ENCODE data around the gene PDK2.
A peak's percentile ranks its signal among the peaks of the same experiment; 100 is the strongest.

DNA sequence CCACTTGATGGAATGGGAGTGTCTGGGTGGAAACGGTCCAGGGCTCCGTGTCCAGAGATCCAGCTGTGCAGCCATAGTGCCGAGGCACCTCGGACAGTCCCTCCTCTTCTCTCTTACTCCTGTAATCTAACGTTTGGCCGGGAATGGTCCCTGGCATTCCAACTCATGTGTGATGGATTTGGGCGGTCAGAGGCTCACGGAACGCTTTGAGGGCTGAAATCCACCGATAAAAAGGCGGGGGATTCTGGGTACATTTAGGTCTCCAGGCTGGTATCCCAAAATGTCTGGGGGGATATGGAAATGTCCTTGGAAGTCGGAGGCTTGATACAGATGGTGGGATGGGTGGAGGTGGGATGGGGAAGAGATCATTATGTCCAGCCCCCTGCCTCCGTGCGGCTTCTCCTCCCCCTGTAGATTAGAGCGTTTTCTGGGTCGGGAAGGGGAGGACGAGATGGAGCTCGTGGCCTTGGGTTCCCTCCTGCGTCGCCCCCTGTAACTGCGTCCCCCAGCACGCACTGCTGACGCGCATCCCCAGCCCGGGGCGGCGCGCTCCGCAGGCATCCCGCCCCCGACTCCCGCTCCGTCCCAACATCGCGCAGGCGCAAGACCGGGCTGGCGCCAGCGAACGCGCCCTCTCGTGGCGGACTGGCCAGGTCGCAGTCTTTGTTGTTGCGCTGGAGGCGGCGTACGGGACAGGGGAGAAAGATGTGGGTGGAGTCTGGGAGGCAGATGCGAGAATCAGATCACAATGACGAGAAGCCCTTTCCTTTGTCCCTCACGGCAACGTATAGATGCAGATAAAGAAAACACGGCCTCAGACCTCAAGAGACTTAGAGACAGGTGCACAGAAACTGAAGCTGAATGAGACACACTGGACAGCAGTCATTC lies 66.1 kb downstream of the PDK2 start:
- TF ChIP-seq, protein P1, sequence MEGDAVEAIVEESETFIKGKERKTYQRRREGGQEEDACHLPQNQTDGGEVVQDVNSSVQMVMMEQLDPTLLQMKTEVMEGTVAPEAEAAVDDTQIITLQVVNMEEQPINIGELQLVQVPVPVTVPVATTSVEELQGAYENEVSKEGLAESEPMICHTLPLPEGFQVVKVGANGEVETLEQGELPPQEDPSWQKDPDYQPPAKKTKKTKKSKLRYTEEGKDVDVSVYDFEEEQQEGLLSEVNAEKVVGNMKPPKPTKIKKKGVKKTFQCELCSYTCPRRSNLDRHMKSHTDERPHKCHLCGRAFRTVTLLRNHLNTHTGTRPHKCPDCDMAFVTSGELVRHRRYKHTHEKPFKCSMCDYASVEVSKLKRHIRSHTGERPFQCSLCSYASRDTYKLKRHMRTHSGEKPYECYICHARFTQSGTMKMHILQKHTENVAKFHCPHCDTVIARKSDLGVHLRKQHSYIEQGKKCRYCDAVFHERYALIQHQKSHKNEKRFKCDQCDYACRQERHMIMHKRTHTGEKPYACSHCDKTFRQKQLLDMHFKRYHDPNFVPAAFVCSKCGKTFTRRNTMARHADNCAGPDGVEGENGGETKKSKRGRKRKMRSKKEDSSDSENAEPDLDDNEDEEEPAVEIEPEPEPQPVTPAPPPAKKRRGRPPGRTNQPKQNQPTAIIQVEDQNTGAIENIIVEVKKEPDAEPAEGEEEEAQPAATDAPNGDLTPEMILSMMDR (IDR thresholded peaks at IDR 0.05) = peak; percentile 96 to 97
- TF ChIP-seq POLR2A (IDR thresholded peaks at IDR 0.05) (no peak), POLR2AphosphoS5 (IDR thresholded peaks at IDR 0.05) (peak in 2 of 3 donors; percentile 44 to 65), EP300 (IDR thresholded peaks at IDR 0.05) (no peak)
